Right lung (tissue), 5 donors: ENCODE data around the gene SLC43A1. TPM values are rescaled to one million over a fixed set of nuclear protein-coding genes. Genes with fewer than 3 reads are reported as not detected.
A peak's percentile ranks its signal among the peaks of the same experiment; 100 is the strongest.

Source experiments
- DNase-seq, 2 donors: peaks; one replicate each; pipeline ENCODE4 v3.0.0-alpha.2; 2013
- polyA plus RNA-seq, 5 donors: library from polyadenylated mRNA; unstranded; fragments of 120-200 nt; gene quantifications; one replicate each; pipeline versions ENCODE4 v1.2.1 to v1.2.3, GENCODE V29; 2013; ENCODE audit warnings: inconsistent platforms in 1 of 5, low replicate concordance in 1 of 5; ENCODE audit not compliant: insufficient read length in 5 of 5, insufficient read depth in 1 of 5

Gene SLC43A1
- polyA plus RNA-seq, 5 donors = 11.6 to 18.5 (median 16.7) TPM

- DNase-seq = no peak
Measured at GRCh38 chr11:57498540-57498939, 17.0 kb downstream of the SLC43A1 start.

DNA sequence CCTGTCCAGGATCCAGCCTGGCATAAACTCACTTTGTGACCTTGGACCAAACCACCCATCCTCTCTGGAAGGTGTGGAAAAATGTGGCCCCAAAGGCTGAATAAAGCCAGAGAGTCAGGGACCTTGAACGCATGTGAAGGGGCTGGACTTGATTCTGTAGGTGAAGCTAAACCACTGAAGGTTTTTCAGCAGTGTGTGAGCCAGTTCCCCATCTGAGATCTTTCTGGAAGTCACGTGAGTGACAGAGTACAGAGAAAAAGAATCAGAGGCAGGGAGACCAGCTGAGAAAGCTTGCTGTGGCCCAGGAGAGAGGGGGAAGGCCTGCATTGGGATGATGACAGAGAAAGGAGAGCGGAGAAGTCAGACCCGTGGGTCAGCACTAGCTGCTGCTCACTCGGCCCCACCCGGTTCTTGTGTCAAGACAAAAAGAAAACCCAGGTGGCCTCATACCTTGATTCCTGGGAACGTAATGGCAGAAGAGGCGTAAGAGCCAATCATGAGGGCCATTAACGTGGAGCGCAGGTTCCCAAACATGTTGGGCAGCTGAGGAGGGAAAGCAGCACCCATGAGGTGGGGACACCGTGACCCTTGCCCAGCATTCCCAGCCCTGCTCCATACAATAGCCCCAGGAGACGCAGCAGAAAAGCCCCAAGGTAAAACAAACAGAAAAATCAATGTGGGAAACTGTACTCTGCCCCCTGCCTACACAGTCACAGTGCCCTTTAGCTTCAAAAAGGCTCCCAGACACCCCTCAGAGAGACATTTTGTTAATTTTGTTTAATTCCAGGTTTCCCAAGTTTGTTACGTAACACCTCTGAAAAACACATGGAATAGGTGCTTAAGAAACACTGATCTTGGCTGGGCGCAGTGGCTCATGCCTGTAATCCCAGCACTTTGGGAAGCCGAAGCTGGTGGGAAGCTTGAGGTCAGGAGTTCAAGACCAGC is 17.9 kb downstream of the SLC43A1 start:
- DNase-seq = no peak

GRCh38 chr11:57496109-57496820 is 19.2 kb downstream of the SLC43A1 start:
- no peak for DNase-seq

DNA sequence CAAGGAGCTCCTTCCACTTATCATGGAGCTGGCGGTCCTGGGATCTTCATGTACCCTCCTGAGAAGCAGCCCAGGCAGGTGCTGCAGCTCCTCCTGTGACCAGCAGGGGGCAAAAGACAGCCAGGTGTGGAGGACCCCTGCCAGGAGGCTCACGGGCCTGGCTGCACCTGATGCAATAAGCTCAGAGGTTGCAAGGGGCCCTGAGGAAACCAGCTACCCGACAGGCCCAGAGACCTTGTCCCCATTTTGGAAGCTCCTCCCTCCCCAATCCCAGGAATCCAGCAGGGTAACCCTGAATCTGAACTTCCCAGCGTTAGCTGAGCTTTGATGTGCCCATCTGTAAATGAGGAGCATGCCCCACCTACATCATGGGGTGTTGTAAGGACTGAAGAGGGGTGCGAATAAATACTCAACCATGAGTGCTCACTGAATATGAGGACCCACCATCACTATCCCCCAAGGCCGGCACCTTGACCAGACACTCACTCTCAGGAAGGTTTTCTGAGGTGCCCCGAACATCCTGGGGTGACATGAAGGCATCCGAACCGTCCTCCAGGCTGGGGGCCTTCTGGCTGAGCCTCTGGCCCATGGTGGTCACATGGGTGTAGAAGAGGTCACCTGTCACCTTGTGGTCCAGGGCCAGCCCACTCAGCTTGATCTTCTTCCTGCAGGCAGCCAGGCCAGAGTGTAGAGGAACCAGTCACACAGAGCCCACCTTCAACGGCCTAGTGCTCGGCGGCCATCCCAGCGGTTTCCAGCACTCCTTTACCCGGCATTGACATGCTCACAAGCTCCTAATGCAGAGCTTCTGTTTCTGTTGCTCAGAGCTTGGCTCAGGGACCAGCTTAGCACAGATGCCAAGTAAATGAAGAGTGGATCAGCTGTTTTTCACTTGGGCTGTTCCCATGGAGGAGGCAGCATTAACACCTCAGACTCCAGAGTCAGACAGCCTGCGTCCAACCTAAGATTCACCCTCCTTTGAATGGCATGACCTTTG is 21.7 kb downstream of the SLC43A1 start:
- DNase-seq = no peak

DNA sequence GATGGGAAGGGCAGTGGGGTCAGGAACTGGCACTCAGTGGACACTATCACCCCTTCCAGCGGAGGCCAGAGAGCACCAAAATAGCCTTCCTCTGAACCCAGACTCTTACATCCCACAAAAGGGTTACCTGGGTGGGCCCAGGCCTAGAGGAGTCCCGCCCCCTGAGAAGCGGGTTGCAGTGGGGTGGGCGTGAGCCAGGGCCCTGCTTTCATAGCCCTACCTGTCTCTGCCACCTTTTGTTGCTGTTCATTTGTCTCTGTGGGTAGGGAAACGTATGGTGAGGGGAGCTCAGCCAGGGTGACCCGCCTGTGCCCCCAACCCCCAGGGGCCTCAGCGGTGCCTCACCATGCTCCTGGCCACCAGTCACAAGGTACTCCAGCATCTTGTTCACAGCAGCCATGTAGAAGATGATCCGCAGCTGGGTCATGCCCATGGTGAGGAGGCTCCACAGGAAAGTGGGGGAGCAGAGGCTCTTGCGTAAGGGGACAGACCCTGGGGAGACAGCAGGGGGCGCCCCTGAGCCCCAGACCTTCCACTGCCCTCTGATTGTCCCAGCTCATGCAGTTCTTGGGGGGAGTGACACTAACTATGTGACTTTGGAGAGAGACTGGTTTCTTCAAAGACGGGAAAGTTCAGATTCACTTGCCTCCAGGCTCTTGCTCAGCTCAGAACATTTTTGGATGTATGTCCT is 24.0 kb downstream of the SLC43A1 start:
- no peak for DNase-seq

DNA sequence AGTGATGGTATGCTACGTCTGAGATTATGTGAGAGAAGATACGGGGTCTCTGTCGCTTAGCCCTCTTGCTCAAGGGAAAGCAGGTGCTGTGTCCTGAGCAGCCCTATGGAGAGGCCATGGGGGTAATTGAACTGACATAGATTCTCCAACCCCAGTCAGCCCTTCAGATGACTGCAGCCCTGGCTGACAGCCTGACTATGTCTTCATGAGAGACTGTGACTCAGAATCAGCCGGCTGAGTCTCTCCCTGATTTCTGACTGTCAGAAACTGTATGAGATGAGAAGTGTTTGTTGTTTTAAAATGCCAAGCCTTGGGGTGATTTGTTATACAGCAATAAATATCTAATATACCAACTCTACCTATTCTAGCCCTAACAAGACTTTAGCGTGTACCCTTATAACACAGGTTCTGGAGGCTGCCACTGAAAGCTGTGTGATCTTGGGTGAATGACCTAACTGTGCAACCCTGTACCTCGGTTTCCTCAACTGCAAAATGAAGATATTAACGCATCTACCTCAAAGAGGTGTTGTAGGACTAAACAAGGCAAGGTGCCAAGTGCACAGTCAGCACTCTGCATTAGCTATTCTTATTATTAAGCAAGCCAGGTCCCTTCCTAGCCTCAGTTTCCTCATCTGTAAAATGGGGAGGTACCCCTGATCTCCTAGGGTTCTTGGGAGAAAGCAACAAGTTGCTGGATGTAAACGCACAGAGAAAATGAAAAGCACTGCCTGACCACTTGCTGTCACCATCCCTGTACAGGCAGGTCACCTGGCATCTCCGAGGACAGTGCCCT is 24.9 kb downstream of the SLC43A1 start:
- DNase-seq = no peak

DNA sequence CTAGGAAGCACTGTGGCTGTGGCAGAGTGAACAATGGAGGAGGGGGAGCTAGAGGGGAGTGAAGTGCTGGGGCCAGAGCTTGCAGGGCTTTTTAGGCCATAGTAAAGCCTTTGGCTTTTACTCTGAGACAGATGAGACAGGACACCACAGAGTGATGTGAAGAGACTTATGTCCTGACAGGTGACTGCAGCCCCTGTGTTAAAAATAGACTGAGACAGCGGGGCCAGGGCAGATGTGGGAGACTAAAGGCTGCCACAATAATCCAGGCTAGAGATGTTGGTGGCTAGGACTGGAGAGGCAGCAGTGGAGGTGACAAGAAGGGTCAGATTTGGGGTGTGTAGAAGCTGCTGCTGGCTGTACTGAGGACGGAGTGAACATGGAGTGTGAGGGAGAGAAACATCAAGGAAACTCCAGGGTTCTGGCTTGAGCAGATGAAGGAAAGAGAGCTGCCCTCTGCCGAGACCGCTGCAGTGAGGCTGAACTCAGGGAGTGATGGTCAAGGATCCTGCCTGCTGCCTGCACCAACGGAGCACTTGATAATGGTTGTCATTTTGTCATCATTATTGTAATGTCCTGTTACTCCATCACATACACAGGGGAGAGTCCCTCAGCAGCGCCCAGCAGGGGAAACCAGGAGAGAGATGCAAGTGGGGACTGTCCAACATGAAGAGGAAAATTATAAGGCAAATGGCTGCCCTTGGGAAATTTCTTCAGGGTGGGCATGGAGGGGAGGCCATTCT is 27.4 kb downstream of the SLC43A1 start:
- no peak for DNase-seq

DNA sequence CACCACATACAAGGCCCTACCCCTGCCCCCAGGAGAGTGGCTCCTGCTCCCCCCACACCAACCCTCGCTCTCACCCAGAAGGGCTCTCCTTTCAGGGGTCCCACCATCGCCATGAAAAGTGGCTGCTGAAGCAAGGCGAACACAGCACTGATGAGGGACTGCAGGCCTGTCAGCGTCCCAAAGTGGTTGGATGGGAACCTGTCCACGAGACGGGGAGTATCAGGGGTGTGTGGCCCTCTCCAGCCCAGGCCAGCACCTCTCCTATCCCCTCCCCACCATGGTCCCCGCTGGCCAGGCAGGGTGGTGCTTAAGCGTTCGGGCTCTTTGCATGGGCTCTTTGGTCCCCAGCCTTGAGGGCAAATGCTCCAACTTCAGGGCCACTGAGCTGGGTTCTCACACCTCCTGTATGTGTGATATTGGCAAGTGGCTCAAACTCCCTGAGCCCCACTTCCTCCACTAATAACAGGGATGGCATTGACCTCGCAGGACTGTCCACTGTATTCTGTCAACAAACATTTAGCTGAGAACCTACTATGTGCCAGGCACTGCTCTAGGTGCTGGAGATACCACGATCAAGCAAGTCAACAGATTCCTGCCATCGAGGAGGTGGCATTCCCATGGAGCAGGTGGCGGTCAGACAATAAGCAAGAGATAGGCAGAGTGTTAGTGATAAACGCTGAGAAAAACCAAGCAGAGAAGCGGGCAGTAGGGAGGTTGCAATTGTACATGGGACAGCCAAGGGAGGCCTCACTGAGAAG is 28.3 kb downstream of the SLC43A1 start:
- DNase-seq = no peak

DNA sequence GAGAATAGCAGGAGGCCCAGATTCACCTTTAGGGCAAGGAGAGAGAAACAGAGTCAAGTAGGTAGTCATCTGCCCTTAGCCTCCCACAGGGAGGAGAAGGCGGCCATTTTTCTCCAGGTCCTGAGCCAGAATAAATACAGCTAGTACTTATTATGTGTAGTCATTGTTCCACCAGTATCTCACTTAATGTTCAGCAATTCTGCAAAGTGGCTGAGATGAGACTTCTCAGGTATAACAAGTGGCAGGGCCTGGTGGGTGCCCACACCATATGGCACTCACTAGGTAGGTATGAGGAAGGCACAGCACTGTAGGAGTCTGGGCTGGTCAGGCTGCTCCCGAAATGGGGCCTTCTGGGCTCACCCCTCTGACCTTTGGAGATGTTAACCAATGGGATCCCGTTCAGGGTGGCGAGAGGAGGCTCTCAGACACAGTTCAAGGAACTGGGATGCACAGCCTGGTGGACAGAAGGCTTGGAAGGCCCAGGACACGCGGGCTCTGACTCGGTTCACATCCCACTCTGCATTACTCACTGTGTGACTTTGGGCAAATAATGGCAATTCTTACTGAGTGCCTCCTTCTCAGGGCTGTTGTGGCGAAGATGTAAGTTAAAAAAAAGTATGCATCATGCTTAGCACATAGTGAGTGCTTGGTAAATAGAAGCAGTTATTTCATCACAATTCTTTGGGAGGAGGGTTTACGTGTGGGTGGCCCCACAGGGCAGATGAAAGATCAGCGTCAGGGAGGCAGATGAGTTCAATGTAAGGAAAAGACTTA is 30.1 kb downstream of the SLC43A1 start:
- DNase-seq = no peak

GRCh38 chr11:57484141-57484710 is 31.3 kb downstream of the SLC43A1 start:
- no peak for DNase-seq

GRCh38 chr11:57483562-57483918 is 32.0 kb downstream of the SLC43A1 start:
- no peak for DNase-seq

- peak in 1 of 2 donors; percentile 41 for DNase-seq
Measured at GRCh38 chr11:57482782-57483561, 32.5 kb downstream of the SLC43A1 start.

GRCh38 chr11:57481915-57482781 is 33.4 kb downstream of the SLC43A1 start:
- no peak for DNase-seq

- DNase-seq = no peak
Measured at GRCh38 chr11:57481315-57481714, 34.2 kb downstream of the SLC43A1 start.

DNA sequence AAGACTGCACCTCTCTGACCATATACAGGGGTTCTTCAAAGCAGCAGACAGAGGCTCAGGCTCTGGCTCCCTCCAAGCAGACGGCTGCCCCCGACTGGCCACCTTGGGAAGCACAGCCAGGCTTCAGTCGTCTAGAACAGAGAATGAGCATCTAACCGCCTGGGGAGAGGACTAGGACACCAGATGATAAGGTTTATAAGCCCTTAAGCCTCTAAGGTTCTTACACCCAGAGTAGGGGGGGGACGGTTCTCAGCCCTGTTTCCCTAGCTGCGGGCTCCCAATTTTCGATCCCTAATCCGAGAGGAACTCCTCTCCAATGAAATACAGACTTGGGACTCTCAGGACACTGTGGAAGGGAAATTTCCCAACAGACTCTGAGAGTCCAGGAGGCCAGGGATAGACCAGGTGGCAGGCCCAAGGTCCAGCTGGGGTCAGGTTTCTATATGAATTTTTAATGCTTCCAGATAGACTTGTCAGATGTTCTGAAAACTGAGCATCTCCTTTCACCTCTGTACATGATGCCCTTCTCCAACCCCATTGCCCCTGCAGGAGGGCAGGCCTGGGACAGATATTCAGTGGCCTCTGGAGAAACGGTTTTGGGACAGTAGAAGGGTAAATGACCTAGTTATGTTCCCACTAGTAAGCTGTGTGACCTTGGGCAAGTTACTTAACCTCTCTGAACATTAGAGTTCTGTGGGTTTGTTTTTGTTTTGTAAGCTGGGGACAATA is 34.9 kb downstream of the SLC43A1 start:
- no peak for DNase-seq
